ENCODE data around the gene STMN3.

GRCh38 chr20:63695424-63696305, 42.4 kb upstream of the STMN3 start:
- TF ChIP-seq CTCF (IDR thresholded peaks at IDR 0.05) (no peak), POLR2A (IDR thresholded peaks at IDR 0.05) (no peak)

Data from testis (tissue), 2 donors.